Esophagus muscularis mucosa (tissue), 4 donors: Measurements from ENCODE around the gene MLLT3. TPM values are rescaled to one million over a fixed set of nuclear protein-coding genes. Genes with fewer than 3 reads are reported as not detected.

ENCODE experiments used
- DNase-seq: peaks from one replicate; pipeline ENCODE4 v3.0.0-alpha.2; 2017; ENCODE audit errors: extremely low spot score
- H3K27ac ChIP-seq, 4 donors: fragments of 200-600 bp; sonication (generic); replicated peaks in 1 of 4; 1 replicate in 3 of 4; 2 replicates in 1 of 4; pipeline ENCODE4 v1.5.1; 2016 to 2019; ENCODE audit warnings: mild to moderate bottlenecking in 1 of 4
- H3K27me3 ChIP-seq, 4 donors: fragments of 200-600 bp; sonication (generic); one replicate each; pipeline versions ENCODE4 v1.5.1 to v1.6.0; 2016 to 2019
- H3K36me3 ChIP-seq, 4 donors: fragments of 200-600 bp; sonication (generic); one replicate each; pipeline ENCODE4 v1.5.1; 2016 to 2019
- H3K4me1 ChIP-seq, 4 donors: fragments of 200-600 bp; sonication (generic); one replicate each; pipeline ENCODE4 v1.5.1; 2016 to 2019
- H3K4me3 ChIP-seq, 4 donors: fragments of 200-600 bp; sonication (generic); 1 replicate in 2 of 4; 2 replicates in 2 of 4; pipeline ENCODE4 v1.5.1; 2016 to 2019; ENCODE audit warnings: mild to moderate bottlenecking in 4 of 4, moderate library complexity in 1 of 4
- H3K9me3 ChIP-seq, 4 donors: fragments of 200-600 bp; sonication (generic); 1 replicate in 3 of 4; 2 replicates in 1 of 4; pipeline ENCODE4 v1.5.1; 2016 to 2019
- EP300 ChIP-seq: sonication (generic); formaldehyde crosslinking; IDR thresholded peaks from one replicate; pipeline ENCODE4 v1.6.1; 2017; ENCODE audit warnings: antibody characterized with exemption
- POLR2A ChIP-seq: fragments of 450-650 bp; IDR thresholded peaks from one replicate; pipeline ENCODE4 v1.6.1; 2017; ENCODE audit warnings: antibody characterized with exemption, moderate library complexity, mild to moderate bottlenecking, low read depth
- POLR2AphosphoS5 ChIP-seq, 2 donors: sonication (generic); formaldehyde crosslinking; IDR thresholded peaks; one replicate each; pipeline ENCODE4 v1.6.1; 2017; ENCODE audit warnings: antibody characterized with exemption in 2 of 2
- WGBS: methylation state at CpG from one replicate; pipeline ENCODE4 v1.1.5; 2018; 5-methylcytosine and 5-hydroxymethylcytosine counted together
- intact Hi-C: fragments of 100-400 bp; cut with DNase I; formaldehyde crosslinking; loops from one replicate; pipeline ENCODE4 v1.15.1; 2023
- total RNA-seq, 4 donors: library from RNA; depleted of rRNA; stranded (reverse); fragments of >200 nt; gene quantifications; one replicate each; pipeline versions ENCODE4 v1.1.0 to v1.2.1, GENCODE V29; 2016
- TF ChIP-seq, protein P1 (sequence below), 3 experiments: fragments of 200-600 bp in 2 of 3; fragments of 450-650 bp in 1 of 3; sonication (generic) in 2 of 3; IDR thresholded peaks; one replicate each; pipeline ENCODE4 v1.5.1; 2017 to 2019; ENCODE audit warnings: antibody characterized with exemption in 3 of 3, mild to moderate bottlenecking in 2 of 3, moderate library complexity in 1 of 3

The MLLT3 gene
- total RNA-seq, 4 donors from 2014 or later = 14.1 to 30.7 (median 18.0) TPM

DNA sequence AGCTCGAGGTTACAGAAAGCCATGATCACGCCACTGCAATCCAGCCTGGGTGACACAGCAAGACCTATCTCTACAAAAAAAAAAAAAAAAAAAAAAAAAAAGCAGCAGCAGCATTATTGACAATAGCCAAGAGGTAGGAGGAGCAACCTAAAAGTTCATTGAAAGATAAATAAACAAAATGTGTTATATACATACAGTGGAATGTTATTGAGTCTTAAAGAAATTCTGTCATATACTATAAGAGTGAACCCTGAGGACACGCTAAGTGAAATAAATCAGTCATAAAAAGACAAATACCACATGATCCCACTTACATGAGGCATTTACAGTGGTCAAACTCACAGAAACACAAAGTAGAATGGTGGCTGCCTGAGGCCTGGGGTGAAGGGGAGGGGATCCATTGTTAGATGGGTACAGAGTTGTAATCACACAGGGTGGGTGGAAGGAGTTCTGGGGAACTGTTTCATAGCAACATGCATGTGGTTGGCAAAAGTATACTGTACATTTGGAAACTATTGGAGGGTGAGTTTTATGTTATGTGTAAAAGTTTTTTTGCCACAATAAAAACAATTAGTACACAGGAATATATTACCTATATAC lies 77.2 kb downstream of the MLLT3 start:
- Histone ChIP-seq H3K27me3 (no peaks in the 10 kb centered on the region), H3K4me1 (peaks cover 0 to 13% (median 5%) of the 10 kb centered on the region in 4 donors), H3K36me3 (no peaks in the 10 kb centered on the region), H3K27ac (no peak overlapping the region), H3K9me3 (peaks cover 0 to 6% (median 0%) of the 10 kb centered on the region in 4 donors), H3K4me3 (no peak overlapping the region)
- WGBS = 96% methylated on average over 3 of the region's 3 CpGs
- no peak for DNase-seq
- intact Hi-C loops = no loop called here
- TF ChIP-seq POLR2A (no peak), EP300 (no peak), POLR2AphosphoS5 (IDR thresholded peaks at IDR 0.05) (no peak)
- TF ChIP-seq, protein P1, sequence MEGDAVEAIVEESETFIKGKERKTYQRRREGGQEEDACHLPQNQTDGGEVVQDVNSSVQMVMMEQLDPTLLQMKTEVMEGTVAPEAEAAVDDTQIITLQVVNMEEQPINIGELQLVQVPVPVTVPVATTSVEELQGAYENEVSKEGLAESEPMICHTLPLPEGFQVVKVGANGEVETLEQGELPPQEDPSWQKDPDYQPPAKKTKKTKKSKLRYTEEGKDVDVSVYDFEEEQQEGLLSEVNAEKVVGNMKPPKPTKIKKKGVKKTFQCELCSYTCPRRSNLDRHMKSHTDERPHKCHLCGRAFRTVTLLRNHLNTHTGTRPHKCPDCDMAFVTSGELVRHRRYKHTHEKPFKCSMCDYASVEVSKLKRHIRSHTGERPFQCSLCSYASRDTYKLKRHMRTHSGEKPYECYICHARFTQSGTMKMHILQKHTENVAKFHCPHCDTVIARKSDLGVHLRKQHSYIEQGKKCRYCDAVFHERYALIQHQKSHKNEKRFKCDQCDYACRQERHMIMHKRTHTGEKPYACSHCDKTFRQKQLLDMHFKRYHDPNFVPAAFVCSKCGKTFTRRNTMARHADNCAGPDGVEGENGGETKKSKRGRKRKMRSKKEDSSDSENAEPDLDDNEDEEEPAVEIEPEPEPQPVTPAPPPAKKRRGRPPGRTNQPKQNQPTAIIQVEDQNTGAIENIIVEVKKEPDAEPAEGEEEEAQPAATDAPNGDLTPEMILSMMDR (IDR thresholded peaks at IDR 0.05) = no peak

DNA sequence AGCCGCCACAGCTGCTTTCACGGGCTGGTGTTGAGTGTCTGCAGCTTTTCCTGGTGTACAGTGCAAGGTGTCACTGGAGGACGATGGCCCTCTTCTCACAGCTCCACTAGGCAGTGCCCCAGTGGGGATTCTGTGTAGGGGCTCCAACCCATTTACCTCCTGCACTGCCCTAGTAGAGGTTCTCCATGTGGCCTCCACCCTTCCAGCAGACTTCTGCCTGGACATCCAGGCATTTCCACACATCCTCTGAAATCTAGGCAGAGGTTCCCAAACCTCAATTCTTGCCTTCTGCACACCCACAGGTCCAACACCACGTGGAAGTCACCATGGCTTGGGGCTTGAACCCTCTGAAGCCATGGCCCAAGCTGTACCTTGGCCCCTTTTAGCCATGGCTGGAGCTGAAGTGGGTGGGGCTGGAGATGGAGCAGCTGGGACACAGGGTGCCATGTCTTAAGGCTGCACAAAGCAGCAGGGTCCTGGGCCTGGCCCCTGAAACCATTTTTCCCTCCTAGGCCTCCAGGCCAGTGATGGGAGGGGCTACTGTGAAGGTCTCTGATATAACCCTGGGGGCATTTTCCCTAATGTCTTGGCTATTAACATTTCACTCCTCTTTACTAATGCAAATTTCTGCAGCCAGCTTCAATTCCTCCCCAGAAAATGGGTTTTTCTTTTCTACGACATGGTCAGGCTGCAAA lies 82.0 kb downstream of the MLLT3 start:
- Histone ChIP-seq H3K36me3 (no peaks in the 10 kb centered on the region), H3K27me3 (no peaks in the 10 kb centered on the region), H3K4me1 (peaks cover 0 to 22% (median 5%) of the 10 kb centered on the region in 4 donors), H3K27ac (no peak overlapping the region), H3K9me3 (peaks cover 0 to 9% (median 0%) of the 10 kb centered on the region in 4 donors), H3K4me3 (no peak overlapping the region)
- WGBS = 99% methylated on average over 4 of the region's 5 CpGs
- no peak for DNase-seq
- intact Hi-C loops = no loop called here
- TF ChIP-seq POLR2AphosphoS5 (IDR thresholded peaks at IDR 0.05) (no peak), EP300 (no peak), POLR2A (no peak)
- TF ChIP-seq, protein P1 (IDR thresholded peaks at IDR 0.05) = no peak

DNA sequence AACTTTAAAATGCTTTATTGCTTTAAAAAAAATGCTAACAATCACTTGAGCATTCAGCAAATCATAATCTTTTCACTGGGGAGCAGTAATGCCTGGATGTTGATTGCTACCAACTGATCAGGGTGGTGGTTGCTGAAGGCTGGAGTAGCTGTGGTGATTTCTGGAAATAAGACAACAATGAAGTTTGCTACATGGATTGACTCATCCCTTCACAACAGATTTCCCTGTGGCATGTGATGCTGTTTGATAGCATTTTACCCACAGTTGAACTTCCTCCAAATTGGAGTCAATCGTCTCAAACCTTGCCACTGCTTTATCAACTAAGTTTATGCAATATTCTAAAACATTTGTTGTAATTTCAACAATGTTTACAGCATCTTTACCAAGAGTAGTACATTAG lies 83.3 kb downstream of the MLLT3 start:
- no peaks in the 10 kb centered on the region for H3K36me3 ChIP-seq
- peaks cover 0 to 9% (median 0%) of the 10 kb centered on the region in 4 donors for H3K9me3 ChIP-seq
- WGBS = 88% methylated on average over 1 of the region's 1 CpG
- TF ChIP-seq, protein P1 (IDR thresholded peaks at IDR 0.05) = no peak
- TF ChIP-seq EP300 (no peak), POLR2A (no peak), POLR2AphosphoS5 (IDR thresholded peaks at IDR 0.05) (no peak)
- peaks cover 0 to 22% (median 5%) of the 10 kb centered on the region in 4 donors for H3K4me1 ChIP-seq
- intact Hi-C loops = no loop called here
- no peaks in the 10 kb centered on the region for H3K27me3 ChIP-seq
- no peak overlapping the region for H3K4me3 ChIP-seq
- DNase-seq = no peak
- no peak overlapping the region for H3K27ac ChIP-seq

DNA sequence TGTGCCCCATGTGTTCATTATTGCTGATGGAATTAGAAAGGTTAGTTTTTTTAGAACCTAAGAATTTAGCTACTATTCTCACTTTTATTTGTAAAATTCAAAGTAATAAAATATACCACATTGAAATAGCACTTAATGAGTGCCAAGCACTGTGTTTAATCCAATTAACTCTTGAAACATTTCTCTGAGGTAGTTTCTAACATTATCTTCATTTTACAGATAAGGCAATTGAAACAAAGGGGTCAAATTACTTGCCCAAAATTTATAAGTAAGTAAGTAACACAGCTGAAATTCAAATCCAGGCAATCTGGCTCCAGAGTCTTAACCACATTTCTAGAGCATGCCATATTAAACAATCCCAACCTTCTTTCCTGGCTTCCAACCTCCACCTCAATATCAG lies 84.2 kb downstream of the MLLT3 start:
- H3K4me3 ChIP-seq = no peak overlapping the region
- H3K36me3 ChIP-seq = no peaks in the 10 kb centered on the region
- H3K27me3 ChIP-seq = no peaks in the 10 kb centered on the region
- no peak overlapping the region for H3K27ac ChIP-seq
- H3K4me1 ChIP-seq = peaks cover 0 to 18% (median 4%) of the 10 kb centered on the region in 4 donors
- no peak for DNase-seq
- intact Hi-C loops = no loop called here
- peaks cover 0 to 9% (median 0%) of the 10 kb centered on the region in 4 donors for H3K9me3 ChIP-seq
- no peak for TF ChIP-seq POLR2A
- TF ChIP-seq EP300 = no peak
- no peak for TF ChIP-seq POLR2AphosphoS5 (IDR thresholded peaks at IDR 0.05)
- TF ChIP-seq, protein P1 (IDR thresholded peaks at IDR 0.05) = no peak
